CD4-positive, alpha-beta T cell treated with Interleukin-17A for 4 hours (primary cell): Measurements from ENCODE around the gene EMC7.
"Not testable (repeated sequence)": the region's sequence is repeated elsewhere in the genome, so short reads cannot be mapped to it uniquely, and the experiment has no call there.

ENCODE experiments used
- DNase-seq: peaks from one replicate; pipeline ENCODE4 v3.0.0-alpha.2; 2020; ENCODE audit warnings: mixed read lengths

Gene EMC7

GRCh38 chr15:34101366-34102174, at the start of gene EMC7, which contains the start of gene PGBD4:
Gene EMC7, minus strand, starts transcription at chr15:34101862. Its CDS starts 23 bp downstream, at chr15:34101839.
Gene PGBD4, plus strand, starts transcription at chr15:34102083. Its CDS starts 449 bp downstream, at chr15:34102532.
- peak; percentile 98 for DNase-seq

- no peak for DNase-seq
Measured at GRCh38 chr15:34147371-34148140, 45.9 kb upstream of the EMC7 start.

DNA sequence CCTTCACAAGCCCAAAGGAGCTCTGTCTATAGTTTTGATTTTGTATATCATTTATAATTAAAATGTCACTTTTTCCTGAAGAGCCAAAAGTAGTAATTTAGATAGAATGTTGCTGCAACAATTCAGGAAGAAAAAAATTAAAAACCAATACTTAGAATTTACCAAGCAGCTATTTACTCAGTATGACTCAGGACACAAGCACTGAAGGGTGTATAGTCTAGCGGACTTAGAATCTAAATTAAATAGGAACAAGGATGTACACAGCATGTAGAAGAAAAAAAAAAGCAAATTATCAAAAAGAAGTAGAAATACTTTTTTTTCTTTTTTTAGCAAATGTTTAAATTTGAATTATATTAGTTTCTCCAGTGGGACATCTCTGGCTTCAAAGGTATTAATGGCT, 31.8 kb upstream of the EMC7 start:
- no peak for DNase-seq

DNA sequence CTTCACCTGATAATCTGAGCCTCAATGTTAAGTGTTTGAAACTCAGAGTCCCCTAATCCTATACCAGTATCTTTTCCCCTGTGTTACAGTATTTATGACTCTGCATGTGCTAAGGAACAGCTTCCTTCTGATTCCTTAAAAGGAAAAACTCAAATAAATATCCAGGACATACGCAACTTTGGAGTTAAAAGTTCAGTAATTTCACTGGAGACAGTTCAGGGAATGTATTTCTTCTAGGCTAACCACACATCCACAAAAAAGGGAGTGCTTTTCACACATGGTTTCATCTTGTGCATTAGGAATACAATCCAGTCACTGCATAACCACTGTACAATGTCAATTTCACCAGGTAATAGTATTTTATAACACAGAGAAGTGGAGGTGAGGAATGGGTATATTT, 31.2 kb upstream of the EMC7 start:
- no peak for DNase-seq

DNA sequence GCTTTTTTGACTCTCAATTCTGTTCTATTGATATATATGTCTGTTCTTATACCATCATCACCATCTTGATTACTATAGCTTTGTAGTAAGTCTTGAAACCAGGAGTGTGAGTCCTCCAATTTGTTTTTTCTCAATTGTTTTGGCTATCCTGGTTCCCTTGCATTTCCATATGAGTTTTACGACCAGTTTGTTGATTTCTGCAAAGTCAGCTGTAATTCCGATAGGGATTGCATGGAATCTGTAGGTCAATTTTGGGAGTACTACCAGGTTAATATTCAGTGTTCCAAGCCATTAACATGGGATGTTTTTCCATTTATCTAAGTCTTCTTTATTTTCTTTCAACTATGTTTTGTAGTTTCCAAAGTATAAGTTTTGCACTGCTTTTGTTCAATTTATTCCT, 27.2 kb upstream of the EMC7 start:
- DNase-seq: no peak

- DNase-seq: no peak
Measured at GRCh38 chr15:34126522-34126921, 24.9 kb upstream of the EMC7 start.

GRCh38 chr15:34125945-34126344, 24.3 kb upstream of the EMC7 start:
- no peak for DNase-seq

GRCh38 chr15:34124651-34125050, 23.0 kb upstream of the EMC7 start:
- no peak for DNase-seq

DNA sequence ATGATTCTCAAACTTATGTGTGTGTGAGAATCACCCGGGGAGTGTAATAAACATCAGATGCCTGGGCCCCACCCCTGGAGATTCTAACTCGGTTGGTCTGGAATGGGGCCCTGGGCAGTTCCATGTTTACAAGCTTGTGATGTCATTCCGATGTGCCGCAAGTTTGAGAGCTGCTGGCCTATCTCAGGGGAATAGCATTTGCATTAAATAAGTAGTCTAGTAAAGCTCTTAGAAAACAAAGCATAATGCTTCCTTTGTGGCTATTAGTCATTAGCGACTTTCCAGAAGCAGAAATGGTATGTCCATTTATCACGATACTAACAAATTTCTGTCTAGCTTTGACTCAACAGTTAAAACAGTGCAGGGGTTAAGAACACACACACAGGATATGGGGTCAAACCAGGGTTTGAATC, 21.1 kb upstream of the EMC7 start:
- no peak for DNase-seq

DNA sequence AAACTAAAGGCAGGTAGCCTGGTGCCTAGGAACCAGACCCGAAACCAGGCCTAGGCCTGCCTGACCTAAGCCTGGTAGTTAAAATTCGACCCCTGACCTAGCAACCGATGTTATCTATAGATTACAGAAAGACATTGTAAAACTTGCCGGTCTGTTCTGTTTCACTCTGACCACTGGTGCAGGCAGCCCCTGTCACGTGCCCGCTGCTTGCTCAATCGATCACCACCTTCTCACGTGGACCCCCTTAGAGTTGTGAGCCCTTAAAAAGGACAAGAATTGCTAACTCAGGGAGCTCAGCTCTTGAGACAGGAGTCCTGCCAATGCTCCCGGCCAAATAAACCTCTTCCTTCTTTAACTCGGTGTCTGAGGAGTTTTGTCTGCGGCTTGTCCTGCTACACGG, 20.1 kb upstream of the EMC7 start:
- DNase-seq: not testable (repeated sequence)

- DNase-seq: not testable (repeated sequence)
Measured at GRCh38 chr15:34120420-34120819, 18.8 kb upstream of the EMC7 start.

DNA sequence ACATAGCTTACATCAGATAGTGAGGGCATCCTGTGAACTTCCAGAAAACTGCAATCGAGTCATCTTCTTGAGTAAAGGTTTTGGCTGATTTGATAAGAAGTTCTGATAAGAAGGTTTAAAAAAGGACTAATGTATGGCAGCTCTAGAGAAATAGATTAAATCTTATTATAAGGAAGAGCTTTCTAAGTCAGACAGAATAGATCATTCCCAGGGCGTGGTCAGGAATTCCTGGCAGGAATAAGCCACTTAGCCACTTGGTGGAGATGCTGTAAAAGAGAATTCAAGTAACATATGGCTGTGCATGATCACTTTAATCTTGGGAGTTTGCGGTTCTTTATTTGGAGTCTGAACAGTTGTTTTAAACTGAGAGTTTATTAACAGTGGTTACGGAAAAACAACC, 17.6 kb upstream of the EMC7 start:
- no peak for DNase-seq

- no peak for DNase-seq
Measured at GRCh38 chr15:34116620-34117019, 15.0 kb upstream of the EMC7 start.

- DNase-seq: no peak
Measured at GRCh38 chr15:34114739-34115138, 13.1 kb upstream of the EMC7 start.

DNA sequence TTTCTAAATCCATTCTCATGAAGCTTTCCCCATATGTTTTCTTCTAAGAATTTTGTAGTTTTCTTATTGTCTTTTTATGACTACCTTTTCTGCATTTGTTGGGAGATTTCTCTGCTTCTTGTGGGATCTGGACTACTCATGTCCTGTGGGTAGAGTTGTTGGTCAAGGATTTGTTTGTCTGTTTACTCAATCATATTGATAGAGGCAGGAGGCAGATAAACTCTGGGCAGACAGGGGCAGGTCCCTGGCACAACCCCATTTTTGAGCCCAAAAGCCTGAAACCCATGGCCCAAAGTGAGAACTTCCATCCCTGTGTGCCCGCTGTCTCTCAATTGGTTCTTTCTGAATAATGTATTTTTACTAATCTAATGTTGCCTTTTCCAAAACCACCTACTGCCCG, 12.6 kb upstream of the EMC7 start:
- no peak for DNase-seq

DNA sequence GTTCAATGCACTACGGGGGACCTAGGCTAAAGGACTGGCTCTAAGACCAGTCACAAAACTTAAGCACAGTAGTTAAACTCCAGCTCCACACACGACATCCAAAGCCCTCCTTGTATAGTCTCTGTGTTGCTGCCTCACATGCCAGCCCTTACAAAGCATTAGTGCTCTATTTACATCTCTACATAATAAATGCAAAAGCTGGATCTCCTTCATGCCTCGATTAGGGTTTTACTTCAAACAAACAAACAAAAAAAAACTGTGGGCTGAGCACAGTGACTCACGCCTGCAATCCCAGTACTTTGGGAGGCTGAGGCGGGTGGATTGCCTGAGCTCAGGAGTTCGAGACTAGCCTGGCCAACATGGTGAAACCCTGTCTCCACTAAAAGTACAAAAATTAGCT, 9.8 kb upstream of the EMC7 start:
- DNase-seq: no peak

GRCh38 chr15:34109797-34110663, 8.4 kb upstream of the EMC7 start:
- DNase-seq: no peak

- no peak for DNase-seq
Measured at GRCh38 chr15:34107315-34107714, 5.7 kb upstream of the EMC7 start.

DNA sequence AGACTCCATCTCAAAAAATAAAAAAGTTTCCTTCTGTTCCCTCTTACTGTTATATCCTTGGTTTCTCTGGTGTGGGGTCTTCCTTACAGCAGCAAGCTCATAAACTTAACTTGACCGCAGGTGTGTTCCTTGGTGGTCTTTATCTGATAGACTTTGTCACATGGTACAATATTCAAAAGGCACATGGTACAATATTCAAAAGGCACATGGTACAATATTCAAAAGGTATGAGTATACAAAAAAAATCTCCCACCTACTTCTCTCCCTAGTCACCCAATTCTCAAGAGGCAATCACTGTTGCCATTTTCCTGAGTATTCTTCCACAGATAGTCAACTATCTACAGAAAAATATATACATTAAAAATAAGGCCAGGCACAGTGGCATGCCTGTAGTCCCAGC, 4.8 kb upstream of the EMC7 start:
- no peak for DNase-seq

GRCh38 chr15:34102175-34102925, 688 bp upstream of the EMC7 start:
- no peak for DNase-seq

- DNase-seq: no peak
Measured at GRCh38 chr15:34099914-34100313, 1.7 kb downstream of the EMC7 start.

GRCh38 chr15:34085746-34086145, 15.9 kb downstream of the EMC7 start:
- no peak for DNase-seq
